ENCODE measurements around the gene TXNDC11. TPM values are rescaled to one million over a fixed set of nuclear protein-coding genes. Genes with fewer than 3 reads are reported as not detected.

Gene TXNDC11
- total and polyA plus RNA-seq, 2 experiments from 2014 or later, result 6.8 to 12.0 TPM

DNA sequence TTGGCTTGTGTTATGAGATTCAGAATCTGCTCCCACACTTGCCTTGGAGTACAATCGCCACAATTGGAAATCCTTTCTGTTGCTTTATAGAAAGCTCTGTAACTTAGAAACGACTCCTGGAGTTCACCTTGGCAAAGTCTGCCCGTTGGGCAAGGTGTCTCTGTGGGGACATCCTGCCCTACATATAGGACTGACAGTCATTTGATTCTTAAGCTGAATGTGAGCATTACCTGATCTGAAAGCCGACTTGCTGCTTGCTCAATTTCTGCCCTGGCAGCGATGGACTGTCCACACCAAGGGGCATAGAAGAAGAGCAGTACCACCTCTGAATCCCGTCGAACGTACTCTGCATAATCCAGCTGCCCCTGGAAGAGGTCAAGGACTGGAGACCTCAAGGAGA lies 6.9 kb downstream of the TXNDC11 start:
- H3K4me1 ChIP-seq (ENCODE audit: insufficient read depth), result 0 out of 2 replicates have a peak, but pooled peaks cover under 1% of the 10 kb centered on the region

More for the DNA sequence above, 6.9 kb downstream of the TXNDC11 start:
- no peak for DNase-seq (ENCODE audit: low spot score)
- peaks cover 52% of the 10 kb centered on the region for H3K79me2 ChIP-seq (replicated peaks; ENCODE audit: insufficient read depth)
- ATAC-seq, result no peak
- peaks cover 15% of the 10 kb centered on the region; the same call in 1 of the 2 replicates for H3K36me3 ChIP-seq (ENCODE audit: insufficient read depth)
- H2AFZ ChIP-seq, result no peak overlapping the region
- peaks cover 3% of the 10 kb centered on the region for H3K27me3 Mint-ChIP-seq (ENCODE audit: insufficient read depth, low read depth, poor library complexity)
- TF ChIP-seq EZH2 (IDR thresholded peaks at IDR 0.05; ENCODE audit: low read depth, unreplicated experiment) (no peak), EZH2phosphoT487 (IDR thresholded peaks at IDR 0.05; ENCODE audit: unreplicated experiment) (no peak), NANOG (IDR thresholded peaks at IDR 0.05; ENCODE audit: borderline replicate concordance) (no peak), POLR2AphosphoS5 (IDR thresholded peaks at IDR 0.05; ENCODE audit: low read depth) (no peak), JUNB (IDR thresholded peaks at IDR 0.05; ENCODE audit: unreplicated experiment) (no peak)
- TF ChIP-seq, protein P1, sequence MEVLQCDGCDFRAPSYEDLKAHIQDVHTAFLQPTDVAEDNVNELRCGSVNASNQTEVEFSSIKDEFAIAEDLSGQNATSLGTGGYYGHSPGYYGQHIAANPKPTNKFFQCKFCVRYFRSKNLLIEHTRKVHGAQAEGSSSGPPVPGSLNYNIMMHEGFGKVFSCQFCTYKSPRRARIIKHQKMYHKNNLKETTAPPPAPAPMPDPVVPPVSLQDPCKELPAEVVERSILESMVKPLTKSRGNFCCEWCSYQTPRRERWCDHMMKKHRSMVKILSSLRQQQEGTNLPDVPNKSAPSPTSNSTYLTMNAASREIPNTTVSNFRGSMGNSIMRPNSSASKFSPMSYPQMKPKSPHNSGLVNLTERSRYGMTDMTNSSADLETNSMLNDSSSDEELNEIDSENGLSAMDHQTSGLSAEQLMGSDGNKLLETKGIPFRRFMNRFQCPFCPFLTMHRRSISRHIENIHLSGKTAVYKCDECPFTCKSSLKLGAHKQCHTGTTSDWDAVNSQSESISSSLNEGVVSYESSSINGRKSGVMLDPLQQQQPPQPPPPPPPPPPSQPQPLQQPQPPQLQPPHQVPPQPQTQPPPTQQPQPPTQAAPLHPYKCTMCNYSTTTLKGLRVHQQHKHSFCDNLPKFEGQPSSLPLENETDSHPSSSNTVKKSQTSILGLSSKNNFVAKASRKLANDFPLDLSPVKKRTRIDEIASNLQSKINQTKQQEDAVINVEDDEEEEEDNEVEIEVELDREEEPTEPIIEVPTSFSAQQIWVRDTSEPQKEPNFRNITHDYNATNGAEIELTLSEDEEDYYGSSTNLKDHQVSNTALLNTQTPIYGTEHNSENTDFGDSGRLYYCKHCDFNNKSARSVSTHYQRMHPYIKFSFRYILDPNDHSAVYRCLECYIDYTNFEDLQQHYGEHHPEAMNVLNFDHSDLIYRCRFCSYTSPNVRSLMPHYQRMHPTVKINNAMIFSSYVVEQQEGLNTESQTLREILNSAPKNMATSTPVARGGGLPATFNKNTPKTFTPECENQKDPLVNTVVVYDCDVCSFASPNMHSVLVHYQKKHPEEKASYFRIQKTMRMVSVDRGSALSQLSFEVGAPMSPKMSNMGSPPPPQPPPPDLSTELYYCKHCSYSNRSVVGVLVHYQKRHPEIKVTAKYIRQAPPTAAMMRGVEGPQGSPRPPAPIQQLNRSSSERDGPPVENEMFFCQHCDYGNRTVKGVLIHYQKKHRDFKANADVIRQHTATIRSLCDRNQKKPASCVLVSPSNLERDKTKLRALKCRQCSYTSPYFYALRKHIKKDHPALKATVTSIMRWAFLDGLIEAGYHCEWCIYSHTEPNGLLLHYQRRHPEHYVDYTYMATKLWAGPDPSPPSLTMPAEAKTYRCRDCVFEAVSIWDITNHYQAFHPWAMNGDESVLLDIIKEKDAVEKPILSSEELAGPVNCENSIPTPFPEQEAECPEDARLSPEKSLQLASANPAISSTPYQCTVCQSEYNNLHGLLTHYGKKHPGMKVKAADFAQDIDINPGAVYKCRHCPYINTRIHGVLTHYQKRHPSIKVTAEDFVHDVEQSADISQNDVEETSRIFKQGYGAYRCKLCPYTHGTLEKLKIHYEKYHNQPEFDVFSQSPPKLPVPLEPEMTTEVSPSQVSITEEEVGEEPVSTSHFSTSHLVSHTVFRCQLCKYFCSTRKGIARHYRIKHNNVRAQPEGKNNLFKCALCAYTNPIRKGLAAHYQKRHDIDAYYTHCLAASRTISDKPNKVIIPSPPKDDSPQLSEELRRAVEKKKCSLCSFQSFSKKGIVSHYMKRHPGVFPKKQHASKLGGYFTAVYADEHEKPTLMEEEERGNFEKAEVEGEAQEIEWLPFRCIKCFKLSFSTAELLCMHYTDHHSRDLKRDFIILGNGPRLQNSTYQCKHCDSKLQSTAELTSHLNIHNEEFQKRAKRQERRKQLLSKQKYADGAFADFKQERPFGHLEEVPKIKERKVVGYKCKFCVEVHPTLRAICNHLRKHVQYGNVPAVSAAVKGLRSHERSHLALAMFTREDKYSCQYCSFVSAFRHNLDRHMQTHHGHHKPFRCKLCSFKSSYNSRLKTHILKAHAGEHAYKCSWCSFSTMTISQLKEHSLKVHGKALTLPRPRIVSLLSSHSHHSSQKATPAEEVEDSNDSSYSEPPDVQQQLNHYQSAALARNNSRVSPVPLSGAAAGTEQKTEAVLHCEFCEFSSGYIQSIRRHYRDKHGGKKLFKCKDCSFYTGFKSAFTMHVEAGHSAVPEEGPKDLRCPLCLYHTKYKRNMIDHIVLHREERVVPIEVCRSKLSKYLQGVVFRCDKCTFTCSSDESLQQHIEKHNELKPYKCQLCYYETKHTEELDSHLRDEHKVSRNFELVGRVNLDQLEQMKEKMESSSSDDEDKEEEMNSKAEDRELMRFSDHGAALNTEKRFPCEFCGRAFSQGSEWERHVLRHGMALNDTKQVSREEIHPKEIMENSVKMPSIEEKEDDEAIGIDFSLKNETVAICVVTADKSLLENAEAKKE (CRISPR knock-in tag; IDR thresholded peaks at IDR 0.05), result no peak
- TF ChIP-seq, protein P2, sequence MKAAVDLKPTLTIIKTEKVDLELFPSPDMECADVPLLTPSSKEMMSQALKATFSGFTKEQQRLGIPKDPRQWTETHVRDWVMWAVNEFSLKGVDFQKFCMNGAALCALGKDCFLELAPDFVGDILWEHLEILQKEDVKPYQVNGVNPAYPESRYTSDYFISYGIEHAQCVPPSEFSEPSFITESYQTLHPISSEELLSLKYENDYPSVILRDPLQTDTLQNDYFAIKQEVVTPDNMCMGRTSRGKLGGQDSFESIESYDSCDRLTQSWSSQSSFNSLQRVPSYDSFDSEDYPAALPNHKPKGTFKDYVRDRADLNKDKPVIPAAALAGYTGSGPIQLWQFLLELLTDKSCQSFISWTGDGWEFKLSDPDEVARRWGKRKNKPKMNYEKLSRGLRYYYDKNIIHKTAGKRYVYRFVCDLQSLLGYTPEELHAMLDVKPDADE (IDR thresholded peaks at IDR 0.05), result no peak
- H4K20me1 ChIP-seq (replicated peaks; ENCODE audit: insufficient read depth), result peaks cover 30% of the 10 kb centered on the region
- no peaks in the 10 kb centered on the region for H3K27me3 ChIP-seq (ENCODE audit: insufficient read depth)
- no peak overlapping the region; the same call in 1 of the 2 replicates for H3K27ac Mint-ChIP-seq
- H3K4me2 ChIP-seq, result no peak overlapping the region
- no peak overlapping the region for H3K4me3 Mint-ChIP-seq
- H3F3A ChIP-seq (replicated peaks; ENCODE audit: low read depth), result no peaks in the 10 kb centered on the region
- H3K9me2 ChIP-seq (ENCODE audit: insufficient read depth), result no peaks in the 10 kb centered on the region
- no peaks in the 10 kb centered on the region for H3K9me3 Mint-ChIP-seq
- H3K4me1 Mint-ChIP-seq, result peaks cover 3% of the 10 kb centered on the region; the same call in 2 of the 3 replicates
- H3K36me3 Mint-ChIP-seq (ENCODE audit: low read depth), result peaks cover 27% of the 10 kb centered on the region; the same call in 2 of the 3 replicates
- no peak overlapping the region for H3K27ac ChIP-seq (ENCODE audit: low read depth)
- H3K4me3 ChIP-seq, result no peak overlapping the region
